NCI-H2196 treated with DMSO at 0.1 percent for 48 hours (cell line): ENCODE measurements around the gene NDUFAF3.
A peak's percentile ranks its signal among the peaks of the same experiment; 100 is the strongest.

Experiments
- DNase-seq: peaks from one replicate; lab custom pipeline; 2025; ENCODE audit not compliant: unreplicated experiment; lab: John Stamatoyannopoulos, UW

The NDUFAF3 gene

GRCh38 chr3:49021813-49022687, at the start of gene NDUFAF3:
Gene NDUFAF3 (plus strand): TSS chr3:49022121. CDS start chr3:49022145, 24 bp downstream.
- DNase-seq = peak; percentile 79

GRCh38 chr3:48974076-48974864, 47.7 kb upstream of the NDUFAF3 start:
- DNase-seq = no peak

- DNase-seq = no peak
Observed at GRCh38 chr3:48979451-48979850, 42.5 kb upstream of the NDUFAF3 start.

GRCh38 chr3:48980295-48980694, 41.6 kb upstream of the NDUFAF3 start:
- no peak for DNase-seq

- DNase-seq = no peak
Observed at GRCh38 chr3:48982016-48982415, 39.9 kb upstream of the NDUFAF3 start.

- DNase-seq = no peak
Observed at GRCh38 chr3:48982686-48983085, 39.2 kb upstream of the NDUFAF3 start.

- no peak for DNase-seq
Observed at GRCh38 chr3:48983096-48983495, 38.8 kb upstream of the NDUFAF3 start.

GRCh38 chr3:48984663-48985062, 37.3 kb upstream of the NDUFAF3 start:
- no peak for DNase-seq

- DNase-seq = no peak
Observed at GRCh38 chr3:48985831-48986376, 36.0 kb upstream of the NDUFAF3 start.

GRCh38 chr3:48989126-48989795, 32.7 kb upstream of the NDUFAF3 start:
- DNase-seq = no peak

GRCh38 chr3:48989796-48990635, 31.9 kb upstream of the NDUFAF3 start, which contains the start of gene P4HTM:
Gene P4HTM (plus strand): TSS chr3:48990241. CDS start chr3:48990257, 16 bp downstream.
- no peak for DNase-seq

- no peak for DNase-seq
Observed at GRCh38 chr3:48990636-48991469, 31.1 kb upstream of the NDUFAF3 start.

- no peak for DNase-seq
Observed at GRCh38 chr3:48991851-48992545, 29.9 kb upstream of the NDUFAF3 start.

GRCh38 chr3:48993834-48994233, 28.1 kb upstream of the NDUFAF3 start:
- no peak for DNase-seq

GRCh38 chr3:48996640-48997039, 25.3 kb upstream of the NDUFAF3 start:
- no peak for DNase-seq

GRCh38 chr3:48997102-48997635, 24.8 kb upstream of the NDUFAF3 start:
- no peak for DNase-seq

- peak; percentile 16 for DNase-seq
Observed at GRCh38 chr3:48997714-48998637, 23.9 kb upstream of the NDUFAF3 start.
